Fibroblast of upper back skin (primary cell): Measurements from ENCODE around the gene HS3ST3B1.
A peak's percentile ranks its signal among the peaks of the same experiment; 100 is the strongest.

Source experiments
- DNase-seq: peaks from one replicate; pipeline ENCODE4 v3.0.0-alpha.2; 2013

Gene HS3ST3B1

GRCh38 chr17:14300575-14301278 lies at the start of gene HS3ST3B1:
Gene HS3ST3B1 (plus strand): TSS chr17:14301081. CDS start chr17:14301519, 438 bp downstream.
- peak; percentile 100 for DNase-seq

GRCh38 chr17:14261406-14261805 lies 39.5 kb upstream of the HS3ST3B1 start:
- DNase-seq: no peak

GRCh38 chr17:14268264-14268663 lies 32.6 kb upstream of the HS3ST3B1 start:
- no peak for DNase-seq

DNA sequence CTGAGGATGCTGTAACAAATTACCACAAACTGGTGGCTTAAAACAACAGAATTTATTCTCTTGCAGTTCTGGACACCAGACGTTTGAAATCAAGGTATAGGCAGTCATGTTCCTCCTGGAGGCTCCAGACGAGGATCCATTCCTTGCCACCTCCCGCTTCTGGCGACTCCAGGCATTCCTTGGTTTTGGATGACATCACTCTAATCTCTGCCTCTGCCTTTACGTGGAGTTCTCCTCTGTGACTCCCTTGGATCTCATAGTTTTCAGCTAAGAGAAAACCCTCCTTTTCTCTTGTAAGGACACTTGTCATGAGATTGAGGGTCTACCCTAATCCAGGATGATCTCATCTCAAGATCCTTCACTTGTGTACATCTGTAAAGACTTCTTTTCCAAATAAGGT lies 31.4 kb upstream of the HS3ST3B1 start:
- DNase-seq: peak; percentile 5

- DNase-seq: no peak
Observed at GRCh38 chr17:14270508-14270907, 30.4 kb upstream of the HS3ST3B1 start.

DNA sequence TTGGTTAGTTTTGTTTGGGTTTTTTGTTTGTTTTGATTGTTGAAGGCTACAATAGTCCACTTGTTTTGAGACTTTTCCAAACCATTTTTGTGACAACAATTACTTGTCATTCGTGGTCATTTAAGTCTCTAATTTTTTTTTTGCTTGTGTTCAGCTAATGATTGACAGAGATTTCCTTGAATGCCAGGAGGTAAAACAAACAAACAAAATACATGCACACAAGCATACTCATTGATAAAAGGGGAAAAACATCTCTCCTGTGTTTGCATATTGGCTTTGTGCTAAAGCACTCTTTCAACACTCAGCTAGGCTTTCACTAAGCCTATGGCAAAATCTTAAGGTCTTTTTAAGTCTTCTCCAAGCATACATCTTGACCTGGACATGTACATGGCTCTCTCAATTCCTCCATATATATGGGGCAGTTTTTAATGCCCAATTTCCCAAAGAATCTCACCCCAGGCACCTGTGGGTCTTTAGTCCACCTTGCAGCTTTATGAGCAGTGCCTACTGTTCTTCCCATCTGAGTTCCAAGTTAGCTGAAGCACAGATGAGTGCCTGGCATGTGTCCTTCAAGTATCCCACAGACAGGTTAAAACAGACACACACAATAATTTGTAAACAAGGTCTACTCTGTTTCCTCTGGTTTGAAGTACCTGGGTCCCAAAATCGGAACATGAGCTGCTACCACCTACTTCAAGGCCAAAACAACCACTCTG lies 24.2 kb upstream of the HS3ST3B1 start:
- no peak for DNase-seq

- DNase-seq: no peak
Observed at GRCh38 chr17:14281530-14281929, 19.4 kb upstream of the HS3ST3B1 start.

DNA sequence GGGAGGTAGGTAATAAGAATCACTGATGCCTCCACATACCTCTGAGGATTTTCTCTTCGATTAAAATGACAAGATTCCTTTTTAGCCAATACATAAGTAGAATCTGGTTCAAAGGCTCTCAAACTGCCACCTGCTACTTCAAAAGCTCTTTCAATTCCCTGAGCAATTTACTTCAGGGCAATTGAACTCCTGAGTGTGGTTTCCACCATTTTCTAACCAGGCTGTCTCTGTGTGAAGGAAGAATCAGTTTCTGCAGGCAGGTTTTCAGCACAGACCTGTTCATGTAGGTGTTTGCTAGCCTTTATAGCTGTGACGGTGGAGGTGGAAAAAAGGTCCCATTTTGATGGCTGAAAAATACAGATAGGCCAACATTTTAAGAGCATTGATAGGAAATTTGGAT lies 18.2 kb upstream of the HS3ST3B1 start:
- no peak for DNase-seq

DNA sequence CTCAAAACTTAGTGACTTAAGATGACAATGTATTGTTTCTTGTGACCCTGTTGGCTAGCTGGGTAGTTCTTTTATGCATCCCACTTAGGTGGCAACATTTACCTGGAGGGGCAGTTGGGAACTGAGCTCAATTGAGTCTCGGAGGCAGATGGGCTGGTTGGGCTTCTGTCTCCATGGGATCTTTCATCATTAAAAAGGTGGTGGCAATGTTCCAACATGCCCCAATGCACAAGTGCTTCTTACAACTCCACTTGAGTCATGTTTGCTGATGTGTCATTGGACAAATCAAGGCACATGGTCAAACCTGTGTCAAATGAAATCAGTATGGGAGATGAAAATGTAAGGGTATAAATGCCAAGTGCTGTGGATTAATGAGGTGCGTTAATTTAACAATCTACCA lies 11.7 kb upstream of the HS3ST3B1 start:
- DNase-seq: no peak

- DNase-seq: no peak
Observed at GRCh38 chr17:14294876-14295275, 6.0 kb upstream of the HS3ST3B1 start.

DNA sequence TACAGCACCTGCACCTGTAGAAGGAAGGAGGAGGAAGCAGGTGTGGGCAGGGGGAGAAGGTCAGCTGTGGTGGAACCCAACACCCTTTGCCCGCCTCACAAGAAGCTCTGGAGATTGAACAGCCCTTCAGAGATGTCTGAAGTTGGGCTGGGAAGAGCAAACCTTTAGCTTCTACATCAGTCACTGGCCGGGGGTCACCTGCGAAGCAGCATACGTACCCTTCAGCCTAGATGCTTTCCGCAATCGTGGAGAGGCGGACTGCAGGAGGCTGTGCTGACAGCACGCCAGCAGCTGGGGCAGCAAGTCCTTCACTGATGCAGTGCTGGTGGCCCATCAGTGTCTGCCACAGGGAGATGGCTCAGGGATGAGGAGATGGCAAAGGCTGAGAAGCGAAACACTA lies 5.2 kb upstream of the HS3ST3B1 start:
- no peak for DNase-seq

GRCh38 chr17:14296166-14296910 lies 4.5 kb upstream of the HS3ST3B1 start:
- DNase-seq: peak; percentile 62

DNA sequence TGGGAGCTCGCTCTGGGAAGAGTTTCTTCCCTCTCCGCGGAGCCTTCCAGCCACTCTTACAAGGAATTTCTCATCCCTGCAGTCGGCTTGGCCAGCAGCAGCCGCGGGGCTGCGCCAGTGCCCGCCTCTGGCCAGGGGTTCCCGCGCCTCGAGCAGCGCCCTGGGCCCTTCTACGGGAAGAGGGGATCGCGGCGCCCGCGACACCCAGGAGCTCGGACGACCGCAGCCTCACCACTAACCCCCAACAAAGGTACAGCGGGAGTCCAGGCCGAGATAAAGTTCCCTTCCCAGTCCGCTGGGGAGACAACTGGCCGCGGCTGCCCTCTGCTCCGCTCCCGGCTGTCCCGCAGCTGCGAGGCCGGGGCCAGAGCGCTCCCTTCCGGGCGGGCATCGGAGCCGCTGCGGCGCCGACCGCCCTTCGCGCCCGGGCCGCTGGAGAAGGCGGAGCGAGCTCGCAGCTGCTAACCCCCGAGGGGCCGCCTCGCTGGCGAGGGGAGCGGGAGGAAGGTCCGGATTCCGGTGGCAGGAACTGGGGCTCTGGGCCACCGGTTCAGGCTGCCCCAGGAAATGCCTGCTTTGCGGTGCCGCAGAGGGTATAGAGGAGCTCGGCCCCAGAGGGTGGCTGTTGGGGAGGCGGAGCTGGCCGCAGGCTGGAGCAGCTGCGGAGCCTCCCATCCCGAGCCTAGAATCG lies 3.6 kb upstream of the HS3ST3B1 start:
- peak; percentile 65 for DNase-seq

DNA sequence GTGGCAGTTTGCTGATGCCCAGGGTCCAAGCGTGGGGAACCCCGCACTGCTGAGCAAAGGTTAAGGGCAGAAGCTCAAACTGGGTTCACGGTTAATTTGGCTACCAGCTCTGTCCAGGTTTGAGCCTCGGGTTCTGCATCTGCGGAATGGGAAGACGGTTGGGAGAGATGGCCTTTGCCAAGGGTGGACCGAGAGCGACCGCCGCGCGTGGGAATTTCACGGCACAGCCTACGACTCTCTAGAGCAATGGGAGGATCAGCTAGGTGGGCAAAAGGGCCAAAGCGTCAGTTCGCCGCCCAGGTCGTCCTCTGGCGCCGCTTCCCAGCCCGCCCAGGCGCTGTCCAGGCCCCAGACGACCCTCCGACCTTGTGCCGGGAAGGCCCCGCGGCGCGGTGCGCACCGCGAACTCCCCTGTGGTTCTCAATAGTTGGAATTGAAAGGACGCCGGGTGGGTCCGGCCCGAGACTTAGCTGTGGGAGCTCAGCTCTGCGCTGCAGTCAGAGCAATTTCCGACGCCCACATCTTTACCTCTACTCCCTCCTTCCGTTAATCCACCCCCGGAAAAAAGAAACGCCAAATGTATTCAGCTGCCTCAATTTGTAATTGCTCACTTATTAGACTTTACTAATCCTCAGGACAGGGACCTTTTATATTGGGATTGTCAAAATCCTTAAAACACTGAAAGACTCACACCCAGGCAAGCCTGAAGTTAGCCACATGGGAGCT lies 2.5 kb upstream of the HS3ST3B1 start:
- no peak for DNase-seq

- no peak for DNase-seq
Observed at GRCh38 chr17:14298947-14299279, 2.0 kb upstream of the HS3ST3B1 start.

GRCh38 chr17:14299280-14300141 lies 1.4 kb upstream of the HS3ST3B1 start:
- peak; percentile 56 for DNase-seq

GRCh38 chr17:14301279-14302090 lies 604 bp downstream of the HS3ST3B1 start:
- no peak for DNase-seq

DNA sequence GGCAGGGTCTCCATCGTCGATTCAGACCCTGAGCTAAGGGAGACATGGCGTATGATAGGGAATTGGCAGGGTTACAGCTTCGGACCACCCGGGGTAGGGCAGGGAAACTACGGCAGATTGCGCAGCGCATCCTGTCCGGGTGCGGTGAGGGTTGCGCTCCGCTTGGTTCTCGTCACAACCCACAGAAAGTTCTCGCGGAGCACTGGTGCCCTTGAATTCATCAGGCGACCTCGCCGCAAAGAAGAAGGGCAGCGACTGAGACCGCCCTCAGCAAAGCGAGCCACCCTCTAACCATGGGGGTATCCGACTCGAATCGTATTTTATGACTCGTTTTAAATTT lies 1.2 kb downstream of the HS3ST3B1 start:
- DNase-seq: no peak

DNA sequence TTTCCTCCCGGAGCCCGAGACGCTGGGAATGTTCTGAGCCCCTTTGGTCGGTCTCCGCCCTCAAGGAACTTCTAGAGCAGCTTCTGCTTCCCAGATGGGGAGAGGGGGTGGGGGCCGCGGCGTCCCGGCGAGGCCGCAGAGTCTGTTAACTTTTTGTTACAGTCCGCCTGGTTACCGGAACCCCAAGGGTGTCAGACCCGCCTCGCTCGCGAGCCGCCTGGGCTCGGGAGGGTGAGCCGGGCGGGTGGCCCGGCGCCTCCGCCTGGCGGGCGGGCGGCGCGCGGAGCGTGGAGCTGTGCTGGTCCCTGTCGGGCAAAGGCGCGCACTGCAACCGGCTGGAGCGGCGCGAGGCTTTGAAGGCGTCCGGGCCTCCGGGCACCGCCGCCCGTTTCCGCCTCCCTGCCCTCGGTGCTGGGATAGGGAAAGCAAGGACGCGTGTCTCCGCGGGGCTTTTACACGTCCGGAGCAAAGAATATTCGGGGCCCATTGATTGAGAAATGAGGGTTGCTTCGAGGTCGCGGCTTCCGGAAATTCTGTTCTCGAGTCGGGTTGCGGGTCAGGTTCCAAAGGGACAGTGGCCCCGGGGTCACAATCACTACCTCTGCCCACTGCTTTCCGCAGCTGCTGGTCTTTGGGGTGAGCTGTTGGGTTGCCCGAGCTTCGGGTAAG lies 1.7 kb downstream of the HS3ST3B1 start:
- DNase-seq: peak; percentile 76
